GM19099 (cell line): ENCODE results near the gene BTAF1.

Source experiments
- POLR2A ChIP-seq: IDR thresholded peaks from 3 replicates; pipeline ENCODE4 v1.6.1; 2011; ENCODE audit warnings: low read depth; ENCODE audit not compliant: insufficient read length; ENCODE audit errors: extremely low read depth

BTAF1 gene

DNA sequence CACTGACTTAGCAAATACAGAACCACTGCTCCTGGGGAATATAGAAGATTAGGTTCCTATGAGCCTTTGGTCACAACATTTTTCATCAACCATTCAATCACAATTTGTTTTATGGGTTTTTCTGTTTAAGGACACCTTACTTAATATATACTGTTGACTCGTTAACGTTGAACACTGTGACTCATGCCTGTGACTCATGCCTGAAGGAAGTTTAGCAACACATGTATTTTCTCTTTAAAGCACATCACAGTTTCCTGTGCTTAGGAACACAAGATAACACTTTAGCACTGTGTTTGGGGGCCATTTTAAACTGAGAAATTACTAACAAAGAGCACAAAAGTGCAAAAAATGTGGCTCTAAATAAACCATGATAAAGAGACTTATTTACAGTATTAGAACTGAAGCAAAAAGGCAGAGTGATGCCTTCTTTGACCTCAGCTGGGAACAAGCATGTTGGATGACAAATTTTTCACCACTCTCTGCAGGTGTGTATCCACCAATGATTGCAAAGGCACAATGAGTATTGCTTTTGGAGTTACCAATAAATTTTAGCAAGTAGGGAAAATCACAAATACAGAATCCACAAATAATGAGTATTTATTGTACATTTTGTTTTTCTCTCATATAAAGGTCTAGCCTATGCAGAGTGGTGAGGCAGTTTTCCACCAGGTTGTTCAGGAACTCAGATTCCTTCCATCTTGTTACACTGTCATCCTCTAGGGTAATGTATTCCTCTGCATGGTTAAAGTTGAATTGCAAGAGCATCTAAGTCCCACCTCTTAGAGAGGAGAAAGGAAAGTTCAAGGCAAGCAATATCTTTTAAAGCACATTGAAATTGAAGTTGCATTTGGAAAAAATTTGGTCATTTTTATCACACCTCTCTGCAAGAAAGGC lies 21.5 kb upstream of the BTAF1 start:
- no peak for TF ChIP-seq POLR2A

DNA sequence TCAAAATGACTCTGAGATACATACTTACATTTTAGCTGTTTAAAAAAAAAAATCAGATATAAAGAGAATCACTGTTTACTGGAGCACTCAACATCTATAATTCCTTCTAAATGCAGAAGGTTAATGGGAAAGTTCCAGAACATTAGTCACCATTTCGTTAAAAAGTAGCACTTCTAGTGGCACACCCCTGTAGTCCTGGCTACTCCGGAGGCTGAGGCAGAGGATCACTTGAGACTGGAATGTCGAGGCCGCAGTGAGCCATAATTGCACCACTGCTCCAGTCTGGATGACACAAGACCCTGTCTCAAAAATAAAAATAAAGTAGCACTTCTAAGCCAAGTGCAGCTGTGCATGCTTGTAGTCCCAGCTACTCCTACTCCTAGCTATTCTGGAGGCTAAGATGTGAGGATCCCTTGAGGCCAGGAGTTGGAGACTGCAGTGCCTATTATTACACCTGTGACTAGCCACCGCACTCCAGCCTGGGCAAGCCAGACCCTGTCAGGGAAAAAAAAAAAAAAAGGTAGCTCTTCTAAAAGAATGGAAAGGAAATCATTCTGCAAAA lies 16.5 kb upstream of the BTAF1 start:
- TF ChIP-seq POLR2A = no peak

DNA sequence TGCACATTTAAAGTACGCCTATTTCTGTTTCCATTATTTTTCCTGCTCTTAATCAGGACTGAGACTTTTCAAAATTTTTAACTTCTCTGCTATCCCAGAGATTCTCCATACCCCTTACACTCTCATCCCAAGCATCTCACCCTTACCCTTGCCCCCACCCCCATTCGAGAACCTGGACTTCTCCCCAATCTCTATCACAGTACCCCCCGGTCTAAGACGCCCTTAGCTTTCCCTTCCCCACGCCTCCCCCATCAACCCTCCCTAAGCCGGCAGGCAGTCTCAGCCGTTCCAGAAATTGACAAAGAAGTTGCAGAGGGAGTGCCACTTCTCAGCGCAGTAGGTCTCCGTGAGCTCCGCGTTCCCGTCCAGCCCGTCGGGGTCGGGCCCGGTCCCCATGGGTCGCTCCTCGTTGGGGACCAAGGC lies 15.6 kb upstream of the BTAF1 start:
- TF ChIP-seq POLR2A = no peak

DNA sequence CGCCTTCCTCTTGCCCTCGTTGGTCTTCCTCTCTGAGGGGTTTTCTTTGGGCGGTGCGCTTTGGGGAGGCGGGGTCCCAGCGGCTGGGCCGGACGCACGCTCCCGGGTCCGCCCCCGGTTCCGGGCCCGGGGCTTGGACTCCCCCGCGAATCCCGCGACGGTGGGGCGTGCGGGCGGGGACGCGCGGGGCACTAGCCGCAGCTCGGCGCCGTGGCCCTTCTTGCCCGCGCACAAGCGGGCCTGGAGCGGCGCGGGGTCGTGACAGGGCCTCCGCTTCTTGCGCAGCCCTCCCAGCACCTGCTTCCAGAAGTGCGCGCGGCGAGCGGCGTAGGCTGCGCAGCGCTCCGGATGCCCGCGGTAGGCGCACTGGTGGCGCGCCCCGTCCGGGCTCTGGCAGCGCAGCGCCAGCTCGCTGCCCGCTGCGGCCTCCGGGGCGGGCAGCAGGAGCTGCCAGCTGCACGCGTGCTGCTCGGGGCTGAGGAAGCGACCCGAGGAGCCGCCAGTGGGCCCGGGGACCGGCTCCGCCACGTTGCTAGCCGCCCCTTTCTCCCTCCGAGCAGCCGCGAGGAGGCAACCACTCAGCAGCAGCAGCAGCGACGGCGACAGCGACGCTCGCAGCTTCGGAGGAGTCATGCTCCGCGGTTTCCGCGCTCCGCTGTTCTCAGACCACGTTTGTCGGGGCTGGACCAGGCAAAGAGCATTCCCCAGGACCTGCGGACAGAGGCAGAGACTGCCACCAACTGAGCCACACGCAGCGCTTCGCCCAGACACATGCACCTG lies 15.0 kb upstream of the BTAF1 start:
- peak; percentile 54 for TF ChIP-seq POLR2A

DNA sequence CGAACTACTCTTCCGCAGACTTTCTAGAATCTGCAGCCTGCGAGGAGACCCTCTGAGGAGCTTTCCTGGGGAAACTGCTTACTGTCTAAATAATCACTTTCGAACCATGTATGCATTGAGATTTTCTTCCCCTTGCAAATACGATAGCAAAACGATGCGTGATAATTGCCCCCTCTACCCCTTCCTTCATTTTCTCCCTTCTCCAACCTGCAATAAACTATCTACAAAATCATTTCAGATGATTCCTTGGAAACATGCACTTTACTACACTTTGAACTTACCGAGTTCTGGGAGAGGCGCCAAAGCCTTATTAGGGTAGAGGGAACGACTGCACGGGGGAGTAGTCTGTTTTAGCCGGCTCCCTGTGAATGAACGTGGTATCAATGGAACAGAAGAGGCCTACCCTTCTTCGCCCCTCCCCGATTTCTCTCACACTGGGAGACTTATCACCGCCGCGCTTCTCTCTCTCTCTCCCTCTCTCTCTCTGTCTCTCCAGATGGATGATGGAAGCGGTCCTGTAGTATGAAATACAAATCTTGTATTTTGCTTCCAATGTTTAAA lies 14.4 kb upstream of the BTAF1 start, which contains the start of gene FGFBP3:
Gene FGFBP3 (minus strand): TSS at position 370 of the 561 bp plus-strand sequence. CDS start 517 bp downstream, outside the sequence.
- TF ChIP-seq POLR2A = no peak

DNA sequence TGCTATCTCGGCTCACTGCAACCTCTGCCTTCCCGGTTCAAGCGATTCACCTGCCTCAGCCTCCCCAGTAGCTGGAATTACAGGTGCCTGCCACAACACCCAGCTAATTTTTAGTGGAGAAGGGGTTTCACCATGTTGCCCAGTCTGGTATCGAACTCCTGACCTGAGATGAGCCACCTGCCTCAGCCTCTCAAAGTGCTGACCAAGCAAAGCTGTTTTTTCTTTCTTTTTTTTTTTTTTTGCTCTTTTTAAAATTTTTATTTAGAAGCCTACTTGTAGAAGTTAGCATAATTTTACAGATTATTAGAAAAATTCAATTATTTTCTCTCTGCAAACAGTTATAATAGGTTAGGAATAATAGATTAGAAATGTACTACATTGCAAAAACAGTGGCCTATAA lies 13.1 kb upstream of the BTAF1 start:
- no peak for TF ChIP-seq POLR2A

DNA sequence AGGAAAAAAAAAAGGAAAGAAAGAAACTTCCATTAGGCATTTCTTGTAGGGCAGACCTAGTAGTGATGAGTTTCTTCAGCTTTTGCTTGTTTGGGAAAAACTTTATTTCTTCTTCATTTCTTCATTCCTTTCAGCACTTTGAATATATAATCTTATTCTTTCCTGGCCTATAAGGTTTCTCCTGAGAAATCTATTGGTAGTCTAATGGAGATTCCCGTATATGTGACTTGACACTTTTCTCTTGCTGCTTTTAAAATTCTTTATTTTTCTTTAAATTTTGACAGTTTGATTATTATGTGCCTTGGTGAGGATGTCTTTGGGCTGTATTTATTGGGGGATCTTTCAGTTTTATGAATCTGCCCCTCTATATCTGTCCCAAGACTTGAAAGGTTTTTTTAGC lies 3.9 kb upstream of the BTAF1 start:
- TF ChIP-seq POLR2A = no peak

DNA sequence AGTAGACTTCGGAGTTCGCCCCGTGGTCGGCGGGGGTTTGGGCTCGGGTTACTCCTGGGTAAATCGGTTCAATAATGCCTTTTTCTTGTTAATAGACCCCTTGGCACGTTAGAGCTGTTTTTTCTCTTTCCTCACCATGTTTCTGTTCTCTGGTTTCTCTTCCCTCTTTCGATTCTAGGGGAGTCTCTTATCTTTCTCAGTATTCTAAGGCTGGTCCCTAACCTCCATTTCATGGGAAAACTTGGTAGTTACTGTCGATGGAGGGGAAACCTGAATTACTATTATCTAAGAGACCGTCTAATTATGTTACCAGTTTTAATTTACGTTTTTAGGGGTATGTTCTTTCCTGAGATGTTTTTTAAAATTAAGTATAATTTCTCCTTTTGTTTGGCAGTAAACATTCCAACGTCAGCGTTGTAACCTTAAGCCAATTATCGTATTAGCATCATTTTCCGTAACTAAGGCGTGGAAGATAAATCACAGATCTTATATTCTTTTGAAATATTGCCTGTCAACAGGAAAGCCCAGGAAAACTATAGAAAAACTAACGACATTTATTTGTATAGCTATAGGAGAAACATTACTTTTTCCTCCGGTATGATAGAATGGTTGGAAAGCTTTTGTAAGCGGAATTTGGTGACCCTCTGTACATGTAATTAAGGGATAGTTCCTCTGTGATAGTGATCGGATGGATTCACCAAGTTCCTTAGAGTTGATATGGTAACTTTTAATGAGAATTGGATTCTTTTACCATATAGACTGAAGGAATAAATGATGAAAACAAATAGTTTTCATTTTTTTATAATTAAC lies 847 bp downstream of the BTAF1 start:
- no peak for TF ChIP-seq POLR2A

DNA sequence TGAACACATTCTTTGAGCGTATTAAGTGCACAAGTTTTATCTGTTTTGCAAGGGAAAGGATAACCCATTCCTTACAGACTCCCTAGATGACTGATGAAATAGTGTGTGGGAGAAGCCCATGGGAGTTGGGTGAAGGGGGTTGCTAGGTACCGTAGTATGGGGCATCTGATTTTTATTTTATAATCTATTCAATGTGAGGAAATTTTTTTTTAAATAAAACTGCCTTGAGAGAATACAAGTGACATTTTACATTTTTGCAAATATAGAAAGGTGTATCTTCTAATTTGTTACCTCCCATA lies 1.4 kb downstream of the BTAF1 start:
- TF ChIP-seq POLR2A = no peak

DNA sequence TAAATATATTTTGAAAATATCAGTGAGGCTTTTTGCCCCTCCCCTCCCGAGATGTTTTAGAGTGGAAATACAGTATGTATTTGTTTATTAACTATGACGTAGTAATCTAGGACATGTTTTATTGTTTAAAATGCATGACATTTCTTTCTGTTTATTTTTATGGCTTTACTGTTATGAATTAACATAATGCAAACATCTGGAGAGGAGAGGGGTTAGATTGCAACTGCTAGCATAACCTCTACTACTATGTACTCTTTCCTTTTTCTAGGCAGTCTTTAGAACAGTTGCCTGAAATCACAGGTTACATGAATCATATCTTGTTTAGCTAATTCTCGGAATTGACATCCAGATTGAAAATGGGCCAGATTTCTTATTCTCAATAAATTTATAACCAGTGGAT lies 7.4 kb downstream of the BTAF1 start:
- no peak for TF ChIP-seq POLR2A

DNA sequence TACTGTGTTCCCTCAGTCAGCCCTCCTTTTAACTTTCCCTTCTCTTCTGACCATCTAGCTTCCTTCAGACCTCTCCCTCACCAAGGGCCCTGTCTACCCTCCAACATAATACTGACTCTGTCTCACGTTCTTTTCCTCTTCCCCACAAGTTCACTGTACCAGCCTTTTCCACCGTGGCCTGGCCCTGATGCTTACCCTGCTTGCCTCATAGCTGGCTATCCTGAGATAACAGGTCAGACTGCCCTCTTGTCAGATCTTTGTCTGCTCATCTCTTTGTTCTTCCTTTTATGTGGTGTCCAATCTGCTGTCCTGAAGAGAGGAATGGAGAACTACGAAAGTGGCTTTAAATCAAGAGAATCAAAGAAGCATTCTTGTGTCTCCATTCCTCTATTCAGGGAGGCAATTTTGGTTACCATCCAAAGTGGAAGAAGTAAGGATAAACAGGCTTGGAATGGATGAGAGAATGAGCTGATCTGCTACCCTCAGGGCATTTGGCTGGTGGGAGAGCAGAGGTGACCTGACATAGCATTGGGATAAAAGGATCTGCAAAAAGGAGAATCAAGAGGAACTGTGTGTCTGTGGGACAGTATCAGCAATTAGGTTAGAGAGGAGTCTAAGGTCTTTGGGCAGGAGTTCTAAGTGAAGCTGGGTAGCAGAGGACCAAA lies 8.1 kb downstream of the BTAF1 start:
- no peak for TF ChIP-seq POLR2A

DNA sequence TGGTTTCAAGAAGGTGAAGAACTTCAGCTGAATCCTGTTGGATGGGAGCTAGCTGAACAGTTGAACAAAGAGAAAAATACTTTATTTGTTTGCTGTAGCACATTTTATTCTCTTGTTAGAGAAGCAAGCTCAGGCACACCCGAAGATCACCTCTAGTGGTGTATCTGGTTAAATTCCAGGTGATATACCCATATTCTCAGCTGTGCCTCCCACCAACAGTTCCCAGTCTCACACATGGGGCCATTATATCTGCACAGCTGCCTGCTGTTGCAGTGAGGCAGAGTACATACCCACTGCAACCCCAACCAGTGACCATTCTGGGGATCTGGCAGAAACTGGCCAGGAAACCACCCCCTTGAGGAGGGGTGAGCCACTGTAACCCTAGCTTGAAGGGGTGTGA lies 9.2 kb downstream of the BTAF1 start:
- TF ChIP-seq POLR2A = no peak

DNA sequence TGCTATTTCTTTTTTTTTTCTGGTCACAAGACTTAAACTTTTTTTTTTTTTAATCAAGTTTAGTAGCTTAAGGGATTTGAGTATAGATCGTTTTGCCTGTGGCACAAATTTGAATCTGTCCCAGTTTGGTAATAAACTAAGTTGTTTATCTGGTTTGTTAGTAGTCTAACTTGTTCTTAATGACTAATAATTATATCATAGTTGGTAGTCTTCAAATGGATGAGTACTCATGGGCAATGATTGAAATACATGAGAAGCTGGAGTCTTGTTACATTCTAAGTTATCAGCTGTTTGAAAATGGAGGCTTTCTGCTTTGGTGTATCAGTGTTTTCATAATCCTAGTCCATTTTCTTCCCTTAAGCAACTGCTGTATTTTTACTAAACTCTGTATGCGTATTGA lies 12.3 kb downstream of the BTAF1 start:
- TF ChIP-seq POLR2A = no peak

DNA sequence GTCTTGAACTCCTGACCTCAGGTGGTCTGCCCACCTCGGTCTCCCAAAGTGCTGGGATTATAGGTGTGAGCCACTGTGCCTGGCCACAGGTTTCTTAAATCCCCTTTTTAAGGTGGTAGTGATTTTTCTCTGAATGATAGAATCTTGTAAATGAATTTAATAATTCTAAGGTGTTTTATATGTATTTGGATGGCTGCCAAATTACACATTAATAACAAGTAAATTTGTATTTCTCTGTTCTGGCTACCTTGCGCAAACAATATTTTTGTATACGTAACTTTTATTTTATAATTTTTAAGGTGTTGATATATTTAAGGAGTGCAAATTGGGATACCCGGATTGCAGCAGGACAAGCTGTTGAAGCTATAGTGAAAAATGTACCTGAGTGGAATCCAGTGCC lies 16.1 kb downstream of the BTAF1 start:
- TF ChIP-seq POLR2A = no peak
